AG09309 (cell line): ENCODE measurements around the gene RERE.
"Not testable (repeated sequence)": the region's sequence is repeated elsewhere in the genome, so short reads cannot be mapped to it uniquely, and the experiment has no call there.

ENCODE experiments used
- DNase-seq: peaks from one replicate; pipeline ENCODE4 v3.0.0-alpha.2; 2010; ENCODE audit warnings: low read depth
- H3K4me3 ChIP-seq: 2 replicates; pipeline ENCODE4 v1.5.1; 2011; ENCODE audit warnings: mild to moderate bottlenecking, low read depth, low read length, moderate library complexity; ENCODE audit not compliant: control insufficient read depth
- CTCF ChIP-seq: IDR thresholded peaks from 2 replicates; pipeline ENCODE4 v1.5.1; 2011; ENCODE audit warnings: mild to moderate bottlenecking, low read depth, low read length, inconsistent platforms; ENCODE audit not compliant: insufficient read depth, control insufficient read depth; ENCODE audit errors: missing control alignments

Gene RERE

GRCh38 chr1:8625491-8625890, 191.9 kb downstream of the RERE start:
- DNase-seq: no peak
- no peak for TF ChIP-seq CTCF
- no peak overlapping the region for H3K4me3 ChIP-seq

- H3K4me3 ChIP-seq, DNase-seq: not testable (repeated sequence)
Observed at GRCh38 chr1:8623651-8624192, 193.7 kb downstream of the RERE start.

- H3K4me3 ChIP-seq, DNase-seq: not testable (repeated sequence)
Observed at GRCh38 chr1:8621785-8622348, 195.6 kb downstream of the RERE start.

- not testable (repeated sequence) for DNase-seq, H3K4me3 ChIP-seq
Observed at GRCh38 chr1:8621034-8621582, 196.3 kb downstream of the RERE start.

- H3K4me3 ChIP-seq, DNase-seq: not testable (repeated sequence)
Observed at GRCh38 chr1:8619917-8620502, 197.4 kb downstream of the RERE start.

DNA sequence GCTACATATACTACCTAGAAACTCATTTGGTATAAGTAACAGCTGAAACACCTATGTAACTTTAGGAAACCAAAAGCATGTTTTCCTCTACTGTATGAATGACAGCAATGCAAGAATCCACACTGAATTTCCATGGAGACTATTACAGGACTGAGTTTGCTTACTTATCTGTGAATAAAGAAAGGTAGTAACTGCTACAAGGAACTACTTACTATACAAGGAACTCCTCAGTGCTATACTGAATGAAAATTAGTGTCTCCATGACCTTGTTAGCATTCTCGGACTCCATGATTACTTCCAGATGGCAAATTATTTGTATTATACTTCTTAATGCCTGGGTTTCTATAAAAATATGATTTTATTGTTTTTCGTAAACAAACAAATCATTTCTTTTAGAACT, 198.0 kb downstream of the RERE start:
- not testable (repeated sequence) for H3K4me3 ChIP-seq, DNase-seq

DNA sequence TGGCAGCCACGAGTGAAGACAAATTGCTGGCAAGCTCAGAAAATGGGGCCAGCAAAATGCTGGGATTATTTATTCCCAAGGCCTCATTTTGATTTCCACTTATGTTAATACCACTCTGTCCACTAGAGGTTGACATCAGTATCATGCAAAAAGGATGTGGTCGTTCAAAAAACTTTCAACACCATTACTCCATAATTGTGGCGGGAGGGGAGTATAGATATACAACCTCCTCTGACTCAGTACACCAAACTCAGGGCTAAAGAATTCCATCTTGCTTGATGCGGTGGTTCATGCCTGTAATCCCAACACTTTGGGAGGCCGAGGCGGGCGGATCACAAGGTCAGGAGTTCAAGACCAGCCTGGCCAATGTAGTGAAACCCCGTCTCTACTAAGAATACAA, 200.6 kb downstream of the RERE start:
- peak; percentile 22 for TF ChIP-seq CTCF
- DNase-seq, H3K4me3 ChIP-seq: not testable (repeated sequence)

GRCh38 chr1:8611634-8612515, 205.6 kb downstream of the RERE start:
- DNase-seq, H3K4me3 ChIP-seq: not testable (repeated sequence)

DNA sequence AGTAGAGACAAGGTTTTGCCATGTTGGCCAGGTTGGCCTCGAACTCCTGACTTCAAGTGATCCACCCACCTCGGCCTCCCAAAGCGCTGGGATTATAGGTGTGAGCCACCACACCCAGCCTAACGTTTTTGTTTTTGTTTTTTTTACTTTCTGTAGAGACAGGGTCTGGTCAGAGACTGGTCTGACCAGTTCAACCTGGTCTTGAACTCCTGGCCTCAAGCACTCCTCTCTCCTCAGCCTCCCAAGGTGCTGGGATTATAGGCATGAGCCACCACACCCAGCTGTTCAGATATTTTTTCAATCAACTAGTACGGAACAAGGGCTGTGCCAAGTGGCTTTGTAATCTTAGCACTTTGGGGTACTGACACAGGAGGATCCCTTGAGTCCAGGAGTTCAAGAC, 209.5 kb downstream of the RERE start:
- no peak for TF ChIP-seq CTCF
- no peak for DNase-seq
- no peak overlapping the region for H3K4me3 ChIP-seq
